Colonic mucosa (tissue), 4 donors: ENCODE measurements around the gene SMC6. TPM values are rescaled to one million over a fixed set of nuclear protein-coding genes. Genes with fewer than 3 reads are reported as not detected.

Experiments
- DNase-seq: peaks from one replicate; pipeline ENCODE4 v3.0.0-alpha.2; 2020
- H3K27ac ChIP-seq: fragments of 200-600 bp; one replicate; pipeline ENCODE4 v1.8.0; 2021
- H3K27me3 ChIP-seq: fragments of 200-600 bp; one replicate; pipeline ENCODE4 v1.8.0; 2021
- H3K36me3 ChIP-seq: fragments of 200-600 bp; one replicate; pipeline ENCODE4 v1.8.0; 2021
- H3K4me1 ChIP-seq: fragments of 200-600 bp; one replicate; pipeline ENCODE4 v1.8.0; 2021; ENCODE audit warnings: mild to moderate bottlenecking
- H3K4me3 ChIP-seq: fragments of 200-600 bp; one replicate; pipeline ENCODE4 v1.8.0; 2021
- H3K9ac ChIP-seq, 2 donors: one replicate each; pipeline ENCODE4 v1.7.0; 2013; ENCODE audit warnings: control low read depth in 2 of 2, low read depth in 2 of 2, low read length in 2 of 2
- H3K9me3 ChIP-seq: fragments of 200-600 bp; one replicate; pipeline ENCODE4 v1.8.0; 2021
- CTCF ChIP-seq: fragments of 200-600 bp; IDR thresholded peaks from one replicate; pipeline ENCODE4 v1.8.0; 2022; ENCODE audit warnings: antibody characterized with exemption, mild to moderate bottlenecking
- intact Hi-C: fragments of 100-400 bp; cut with DNase I; formaldehyde crosslinking; loops from one replicate; pipeline ENCODE4 v1.14.1; 2022
- total RNA-seq, 2 donors: library from RNA; stranded (reverse); fragmentation: NEBNext Ultra II Directional in 1 of 2; extraction: Animal tissue kit (Norgen Biotek cat#: 25700) in 1 of 2; gene quantifications; one replicate each; pipeline ENCODE4 v1.2.1, GENCODE V29; 2021
- donor health status: healthy.
- donor health status: DM: no; HTN: no; CAD: no.
- donor health status: DM: no; HTN: no; CAD: no.

SMC6 gene
- total RNA-seq, 2 donors from 2014 or later: 23.3 to 25.2 TPM

GRCh38 chr2:17780546-17780945, 26.9 kb upstream of the SMC6 start:
- no peak overlapping the region for H3K27ac ChIP-seq
- no peaks in the 10 kb centered on the region for H3K27me3 ChIP-seq
- no peak for DNase-seq
- intact Hi-C loops: no loop called here
- H3K9ac ChIP-seq: no peak overlapping the region
- no peaks in the 10 kb centered on the region for H3K9me3 ChIP-seq
- TF ChIP-seq CTCF: no peak
- H3K36me3 ChIP-seq: no peaks in the 10 kb centered on the region
- no peaks in the 10 kb centered on the region for H3K4me1 ChIP-seq
- no peak overlapping the region for H3K4me3 ChIP-seq

- Histone ChIP-seq H3K4me3 (no peak overlapping the region), H3K4me1 (no peaks in the 10 kb centered on the region), H3K9ac (no peak overlapping the region), H3K9me3 (no peaks in the 10 kb centered on the region), H3K27me3 (no peaks in the 10 kb centered on the region), H3K36me3 (no peaks in the 10 kb centered on the region), H3K27ac (no peak overlapping the region)
- no peak for TF ChIP-seq CTCF
- intact Hi-C loops: no loop called here
- no peak for DNase-seq
Measured at GRCh38 chr2:17772532-17772931, 18.9 kb upstream of the SMC6 start.

- H3K36me3 ChIP-seq: no peaks in the 10 kb centered on the region
- H3K27ac ChIP-seq: no peak overlapping the region
- H3K27me3 ChIP-seq: no peaks in the 10 kb centered on the region
- no peak for DNase-seq
- no peaks in the 10 kb centered on the region for H3K4me1 ChIP-seq
- H3K9me3 ChIP-seq: no peaks in the 10 kb centered on the region
- TF ChIP-seq CTCF: no peak
- no peak overlapping the region for H3K9ac ChIP-seq
- no peak overlapping the region for H3K4me3 ChIP-seq
- intact Hi-C loops: no loop called here
Measured at GRCh38 chr2:17771956-17772355, 18.3 kb upstream of the SMC6 start.

GRCh38 chr2:17768894-17769293, 15.3 kb upstream of the SMC6 start:
- H3K27me3 ChIP-seq: no peaks in the 10 kb centered on the region
- H3K36me3 ChIP-seq: no peaks in the 10 kb centered on the region
- H3K4me1 ChIP-seq: no peaks in the 10 kb centered on the region
- H3K9ac ChIP-seq: no peak overlapping the region
- H3K27ac ChIP-seq: no peak overlapping the region
- intact Hi-C loops: no loop called here
- TF ChIP-seq CTCF: no peak
- DNase-seq: no peak
- no peaks in the 10 kb centered on the region for H3K9me3 ChIP-seq
- no peak overlapping the region for H3K4me3 ChIP-seq

GRCh38 chr2:17765398-17765797, 11.8 kb upstream of the SMC6 start:
- intact Hi-C loops: no loop called here
- DNase-seq: no peak

More at GRCh38 chr2:17765398-17765797, 11.8 kb upstream of the SMC6 start:
- Histone ChIP-seq H3K4me1 (no peaks in the 10 kb centered on the region), H3K4me3 (no peak overlapping the region), H3K9me3 (no peaks in the 10 kb centered on the region), H3K27ac (no peak overlapping the region), H3K27me3 (no peaks in the 10 kb centered on the region), H3K36me3 (no peaks in the 10 kb centered on the region), H3K9ac (no peak overlapping the region)
- no peak for TF ChIP-seq CTCF
